ENCODE measurements around the gene ACACA.

ACACA gene

GRCh38 chr17:37225465-37225864 is 181.2 kb downstream of the ACACA start:
- no peak for DNase-seq (ENCODE audit: low read depth)

- DNase-seq (ENCODE audit: low read depth), result no peak
Measured at GRCh38 chr17:37221865-37222264, 184.8 kb downstream of the ACACA start.

GRCh38 chr17:37220607-37220953 is 186.1 kb downstream of the ACACA start:
- no peak for DNase-seq (ENCODE audit: low read depth)

- DNase-seq (ENCODE audit: low read depth), result no peak
Measured at GRCh38 chr17:37219876-37220606, 186.6 kb downstream of the ACACA start.

GRCh38 chr17:37218849-37219248 is 187.8 kb downstream of the ACACA start:
- DNase-seq (ENCODE audit: low read depth), result no peak

- DNase-seq (ENCODE audit: low read depth), result no peak
Measured at GRCh38 chr17:37214416-37214815, 192.2 kb downstream of the ACACA start.

GRCh38 chr17:37213927-37214326 is 192.7 kb downstream of the ACACA start:
- no peak for DNase-seq (ENCODE audit: low read depth)

GRCh38 chr17:37212179-37212578 is 194.5 kb downstream of the ACACA start:
- no peak for DNase-seq (ENCODE audit: low read depth)

- no peak for DNase-seq (ENCODE audit: low read depth)
Measured at GRCh38 chr17:37211136-37211535, 195.5 kb downstream of the ACACA start.

GRCh38 chr17:37207103-37207502 is 199.5 kb downstream of the ACACA start:
- DNase-seq (ENCODE audit: low read depth), result no peak

GRCh38 chr17:37206299-37206698 is 200.3 kb downstream of the ACACA start:
- DNase-seq (ENCODE audit: low read depth), result no peak

GRCh38 chr17:37200497-37200896 is 206.1 kb downstream of the ACACA start:
- no peak for DNase-seq (ENCODE audit: low read depth)

GRCh38 chr17:37197336-37197735 is 209.3 kb downstream of the ACACA start:
- DNase-seq (ENCODE audit: low read depth), result no peak

- DNase-seq (ENCODE audit: low read depth), result no peak
Measured at GRCh38 chr17:37194208-37194607, 212.4 kb downstream of the ACACA start.

- no peak for DNase-seq (ENCODE audit: low read depth)
Measured at GRCh38 chr17:37191219-37191618, 215.4 kb downstream of the ACACA start.

GRCh38 chr17:37190493-37190892 is 216.1 kb downstream of the ACACA start:
- DNase-seq (ENCODE audit: low read depth), result no peak

- DNase-seq (ENCODE audit: low read depth), result no peak
Measured at GRCh38 chr17:37188157-37188556, 218.5 kb downstream of the ACACA start.

- no peak for DNase-seq (ENCODE audit: low read depth)
Measured at GRCh38 chr17:37187262-37187661, 219.4 kb downstream of the ACACA start.

GRCh38 chr17:37182786-37183465 is 223.7 kb downstream of the ACACA start:
- no peak for DNase-seq (ENCODE audit: low read depth)

- no peak for DNase-seq (ENCODE audit: low read depth)
Measured at GRCh38 chr17:37180376-37180775, 226.3 kb downstream of the ACACA start.

- no peak for DNase-seq (ENCODE audit: low read depth)
Measured at GRCh38 chr17:37179893-37180292, 226.7 kb downstream of the ACACA start.

GRCh38 chr17:37177254-37177870 is 229.3 kb downstream of the ACACA start:
- DNase-seq (ENCODE audit: low read depth), result no peak

GRCh38 chr17:37176723-37177122 is 229.9 kb downstream of the ACACA start:
- no peak for DNase-seq (ENCODE audit: low read depth)
